H1 (cell line): ENCODE measurements around the gene MRGPRE.

Experiments
- CTCF ChIP-seq, 3 experiments: IDR thresholded peaks; 1 replicate in 2 of 3; 2 replicates in 1 of 3; pipeline versions ENCODE4 v1.5.1 to v1.6.1; 2011; ENCODE audit warnings: low read length in 3 of 3, mild to moderate bottlenecking in 3 of 3, inconsistent platforms in 2 of 3, low read depth in 1 of 3, moderate library complexity in 1 of 3; ENCODE audit not compliant: insufficient read depth in 1 of 3; ENCODE audit errors: control extremely low read depth in 1 of 3
- MAFK ChIP-seq: IDR thresholded peaks from 2 replicates; pipeline ENCODE4 v1.6.1; 2012; ENCODE audit warnings: low read depth, mild to moderate bottlenecking, improper control_type of control experiment, low read length
- SIN3A ChIP-seq, 2 experiments: IDR thresholded peaks in 1 of 2; conservative IDR thresholded peaks in 1 of 2; 2 replicates each; pipeline ENCODE4 v1.6.1; 2011 to 2012; ENCODE audit warnings: low read length in 2 of 2, improper control_type of control experiment in 1 of 2, low read depth in 1 of 2, mild to moderate bottlenecking in 1 of 2
- USF2 ChIP-seq: IDR thresholded peaks from 2 replicates; pipeline ENCODE4 v1.6.1; 2011; ENCODE audit warnings: low read length, improper control_type of control experiment

- TF ChIP-seq USF2 = no peak
- no peak for TF ChIP-seq CTCF (IDR thresholded peaks at IDR 0.05; ENCODE audit: control extremely low read depth in 1 of 3, insufficient read depth in 1 of 3, low read depth in 1 of 3, low read length in 3 of 3)
- no peak for TF ChIP-seq MAFK
- TF ChIP-seq SIN3A (conservative IDR thresholded peaks at IDR 0.05 in 1 of 2, IDR thresholded peaks at IDR 0.05 in 1 of 2; ENCODE audit: low read depth in 1 of 2, low read length in 2 of 2) = no peak
Measured at GRCh38 chr11:3221408-3222002, 10.7 kb downstream of the MRGPRE start.
